Mononuclear cell (primary cell): ENCODE measurements around the gene DNASE2. TPM values are rescaled to one million over a fixed set of nuclear protein-coding genes. Genes with fewer than 3 reads are reported as not detected.
A peak's percentile ranks its signal among the peaks of the same experiment; 100 is the strongest.

Source experiments
- H3K27me3 ChIP-seq: 2 replicates; pipeline ENCODE4 v1.6.0; 2011; ENCODE audit warnings: low read length, control low read depth; ENCODE audit not compliant: insufficient read depth
- H3K4me1 ChIP-seq: 2 replicates; pipeline ENCODE4 v1.5.1; 2011; ENCODE audit warnings: mild to moderate bottlenecking, low read length, control low read depth; ENCODE audit not compliant: insufficient read depth
- H3K4me3 ChIP-seq: 2 replicates; pipeline ENCODE4 v1.5.1; 2011; ENCODE audit warnings: mild to moderate bottlenecking, low read length, moderate library complexity
- H3K9me3 ChIP-seq: 2 replicates; pipeline ENCODE4 v1.5.1; 2011; ENCODE audit warnings: low read depth, mild to moderate bottlenecking, control low read depth, low read length
- total RNA-seq: library from RNA; depleted of rRNA; stranded (reverse); fragments of >200 nt; gene quantifications from one replicate; pipeline ENCODE4 v1.2.3, GENCODE V29; 2012

Gene DNASE2
- total RNA-seq, 1 donor: 17.2 TPM

DNA sequence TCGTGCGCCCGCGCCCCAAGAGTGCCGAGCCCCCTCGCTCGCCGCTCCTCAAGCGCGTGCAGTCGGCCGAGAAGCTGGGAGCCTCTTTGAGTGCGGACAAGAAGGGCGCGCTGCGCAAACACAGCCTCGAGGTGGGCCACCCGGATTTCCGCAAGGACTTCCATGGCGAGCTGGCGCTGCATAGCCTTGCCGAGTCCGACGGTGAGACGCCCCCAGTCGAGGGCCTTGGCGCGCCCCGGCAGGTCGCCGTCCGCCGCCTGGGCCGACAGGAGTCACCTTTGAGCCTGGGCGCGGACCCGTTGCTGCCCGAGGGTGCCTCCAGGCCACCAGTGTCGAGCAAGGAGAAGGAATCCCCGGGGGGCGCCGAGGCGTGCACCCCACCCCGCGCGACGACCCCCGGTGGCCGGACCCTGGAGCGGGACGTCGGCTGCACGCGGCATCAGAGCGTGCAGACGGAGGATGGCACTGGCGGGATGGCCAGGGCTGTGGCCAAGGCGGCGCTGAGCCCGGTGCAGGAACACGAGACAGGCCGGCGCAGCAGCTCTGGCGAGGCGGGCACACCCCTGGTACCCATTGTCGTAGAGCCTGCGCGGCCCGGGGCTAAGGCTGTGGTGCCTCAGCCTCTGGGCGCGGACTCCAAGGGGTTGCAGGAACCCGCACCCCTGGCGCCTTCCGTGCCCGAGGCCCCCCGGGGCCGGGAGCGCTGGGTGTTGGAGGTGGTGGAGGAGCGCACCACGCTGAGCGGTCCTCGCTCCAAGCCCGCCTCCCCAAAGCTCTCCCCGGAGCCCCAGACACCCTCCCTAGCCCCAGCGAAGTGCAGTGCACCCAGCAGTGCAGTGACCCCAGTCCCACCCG lies 7.1 kb downstream of the DNASE2 start:
- Histone ChIP-seq H3K4me3 (no peak overlapping the region), H3K4me1 (no peaks in the 10 kb centered on the region), H3K9me3 (no peaks in the 10 kb centered on the region), H3K27me3 (no peaks in the 10 kb centered on the region)

DNA sequence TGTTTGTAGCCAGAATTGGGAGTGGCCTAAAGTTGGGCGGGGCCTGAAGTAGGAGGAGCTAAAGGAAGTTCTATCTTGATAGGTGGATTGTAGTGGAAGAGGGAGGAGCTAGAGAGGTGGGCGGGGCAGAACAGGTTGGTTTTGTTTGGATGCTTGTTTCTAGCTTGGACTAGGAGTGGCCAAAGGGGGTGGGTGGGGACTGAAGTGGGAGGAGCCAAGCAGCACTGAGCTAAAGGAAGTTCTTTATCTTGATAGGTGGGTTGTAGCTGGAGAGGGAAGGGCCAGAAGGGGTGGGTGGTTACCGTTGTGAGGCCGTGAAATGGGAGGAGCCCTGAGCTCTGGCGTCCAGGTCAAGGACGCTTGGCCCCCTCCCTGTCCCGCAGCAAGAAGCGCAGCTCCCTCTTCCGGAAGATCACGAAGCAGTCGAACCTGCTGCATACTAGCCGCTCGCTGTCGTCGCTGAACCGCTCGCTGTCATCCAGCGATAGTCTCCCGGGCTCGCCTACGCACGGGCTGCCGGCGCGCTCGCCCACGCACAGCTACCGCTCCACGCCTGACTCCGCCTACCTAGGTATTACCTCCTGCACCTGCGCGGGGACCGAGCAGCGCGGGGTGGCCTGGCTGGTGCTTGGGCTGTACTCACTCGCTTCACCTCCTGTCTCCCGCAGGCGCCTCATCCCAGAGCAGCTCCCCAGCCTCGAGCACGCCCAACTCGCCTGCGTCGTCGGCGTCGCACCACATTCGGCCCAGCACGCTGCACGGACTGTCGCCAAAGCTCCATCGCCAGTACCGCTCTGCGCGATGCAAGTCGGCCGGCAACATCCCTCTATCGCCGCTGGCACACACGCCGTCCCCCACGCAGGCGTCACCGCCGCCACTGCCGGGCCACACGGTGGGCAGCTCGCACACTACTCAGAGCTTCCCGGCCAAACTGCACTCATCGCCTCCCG lies 8.0 kb downstream of the DNASE2 start:
- no peak overlapping the region for H3K4me3 ChIP-seq
- no peaks in the 10 kb centered on the region for H3K4me1 ChIP-seq
- no peaks in the 10 kb centered on the region for H3K27me3 ChIP-seq
- H3K9me3 ChIP-seq: no peaks in the 10 kb centered on the region

- Histone ChIP-seq H3K9me3 (no peaks in the 10 kb centered on the region), H3K4me1 (peaks cover 8% of the 10 kb centered on the region), H3K27me3 (no peaks in the 10 kb centered on the region), H3K4me3 (no peak overlapping the region)
Measured at GRCh38 chr19:12872255-12872654, 9.0 kb downstream of the DNASE2 start.

- Histone ChIP-seq H3K27me3 (no peaks in the 10 kb centered on the region), H3K4me3 (no peak overlapping the region), H3K9me3 (no peaks in the 10 kb centered on the region), H3K4me1 (peaks cover 11% of the 10 kb centered on the region)
Measured at GRCh38 chr19:12871681-12872080, 9.6 kb downstream of the DNASE2 start.

- Histone ChIP-seq H3K27me3 (no peaks in the 10 kb centered on the region), H3K4me1 (peaks cover 11% of the 10 kb centered on the region), H3K9me3 (no peaks in the 10 kb centered on the region), H3K4me3 (no peak overlapping the region)
Measured at GRCh38 chr19:12868540-12869112, 12.6 kb downstream of the DNASE2 start.

DNA sequence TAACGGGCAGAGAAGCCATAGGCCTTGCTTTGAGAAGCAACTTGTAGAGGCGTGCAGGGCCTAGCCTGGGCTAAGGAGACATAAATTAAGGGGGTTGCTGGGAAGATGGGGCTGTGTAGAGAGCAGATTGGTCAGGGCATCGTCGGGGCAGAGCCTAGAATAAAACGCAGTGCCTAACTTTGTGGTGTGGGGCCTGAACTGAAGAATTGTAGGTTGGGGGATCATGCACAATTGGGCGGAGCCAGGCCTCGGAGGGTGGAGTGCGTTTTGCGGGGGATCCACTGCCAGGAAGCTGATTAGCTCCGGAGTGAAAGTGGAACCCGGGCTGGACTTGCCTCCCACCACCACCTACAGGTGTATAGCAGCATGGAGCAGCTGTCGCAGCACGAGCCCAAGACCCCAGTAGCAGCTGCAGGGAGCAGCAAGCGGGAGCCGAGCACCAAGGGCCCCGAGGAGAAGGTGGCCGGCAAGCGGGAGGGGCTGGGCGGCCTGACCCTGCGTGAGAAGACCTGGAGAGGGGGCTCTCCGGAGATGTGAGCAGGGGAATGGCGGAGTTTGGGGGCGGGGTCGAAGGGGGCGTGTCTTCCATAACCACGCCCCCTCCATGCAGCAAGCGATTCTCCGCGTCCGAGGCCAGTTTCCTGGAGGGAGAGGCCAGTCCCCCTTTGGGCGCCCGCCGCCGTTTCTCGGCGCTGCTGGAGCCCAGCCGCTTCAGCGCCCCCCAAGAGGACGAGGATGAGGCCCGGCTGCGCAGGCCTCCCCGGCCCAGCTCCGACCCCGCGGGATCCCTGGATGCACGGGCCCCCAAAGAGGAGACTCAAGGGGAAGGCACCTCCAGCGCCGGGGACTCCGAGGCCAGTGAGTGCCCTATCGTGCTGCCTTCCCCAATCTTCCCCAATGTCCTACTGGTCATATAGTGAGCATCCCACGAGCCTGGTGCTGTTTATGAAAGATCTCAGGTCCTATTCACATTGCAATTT lies 13.8 kb downstream of the DNASE2 start:
- H3K4me3 ChIP-seq: peak overlapping the region; percentile 36
- no peaks in the 10 kb centered on the region for H3K27me3 ChIP-seq
- peaks cover 11% of the 10 kb centered on the region for H3K4me1 ChIP-seq
- H3K9me3 ChIP-seq: no peaks in the 10 kb centered on the region

DNA sequence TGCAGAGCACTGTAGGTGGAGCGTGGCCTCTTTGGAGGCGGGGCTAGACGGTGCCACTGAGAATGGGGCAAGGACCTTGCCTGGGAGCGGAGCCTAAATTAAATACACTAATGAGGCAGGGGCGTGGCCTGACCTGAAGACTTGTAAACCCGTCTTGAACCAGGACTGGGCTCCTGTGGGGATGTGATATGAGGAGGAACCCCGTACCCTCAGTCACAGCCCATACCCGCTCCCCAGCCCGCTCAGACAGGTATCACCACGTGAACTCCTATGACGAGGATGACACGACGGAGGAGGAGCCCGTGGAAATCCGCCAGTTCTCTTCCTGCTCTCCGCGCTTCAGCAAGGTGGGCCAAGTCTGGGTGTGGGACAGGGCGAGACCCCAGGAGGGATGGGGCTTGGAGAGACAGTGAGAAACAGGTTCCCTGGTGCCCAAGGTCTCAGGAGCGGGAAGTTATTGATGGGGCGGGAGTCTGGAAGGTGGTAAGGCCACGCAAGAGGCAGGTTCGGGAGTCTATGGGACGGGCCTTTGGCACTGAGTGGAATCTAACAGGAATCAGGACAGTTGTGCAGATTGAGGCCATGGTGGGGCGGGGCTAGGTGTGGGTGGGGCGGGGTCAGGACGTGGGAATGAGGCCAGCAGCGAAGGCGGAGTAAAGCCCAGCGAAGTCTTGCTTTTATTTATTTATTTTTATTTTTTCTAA lies 14.7 kb downstream of the DNASE2 start:
- H3K27me3 ChIP-seq: no peaks in the 10 kb centered on the region
- H3K4me1 ChIP-seq: peaks cover 11% of the 10 kb centered on the region
- H3K4me3 ChIP-seq: no peak overlapping the region
- no peaks in the 10 kb centered on the region for H3K9me3 ChIP-seq

DNA sequence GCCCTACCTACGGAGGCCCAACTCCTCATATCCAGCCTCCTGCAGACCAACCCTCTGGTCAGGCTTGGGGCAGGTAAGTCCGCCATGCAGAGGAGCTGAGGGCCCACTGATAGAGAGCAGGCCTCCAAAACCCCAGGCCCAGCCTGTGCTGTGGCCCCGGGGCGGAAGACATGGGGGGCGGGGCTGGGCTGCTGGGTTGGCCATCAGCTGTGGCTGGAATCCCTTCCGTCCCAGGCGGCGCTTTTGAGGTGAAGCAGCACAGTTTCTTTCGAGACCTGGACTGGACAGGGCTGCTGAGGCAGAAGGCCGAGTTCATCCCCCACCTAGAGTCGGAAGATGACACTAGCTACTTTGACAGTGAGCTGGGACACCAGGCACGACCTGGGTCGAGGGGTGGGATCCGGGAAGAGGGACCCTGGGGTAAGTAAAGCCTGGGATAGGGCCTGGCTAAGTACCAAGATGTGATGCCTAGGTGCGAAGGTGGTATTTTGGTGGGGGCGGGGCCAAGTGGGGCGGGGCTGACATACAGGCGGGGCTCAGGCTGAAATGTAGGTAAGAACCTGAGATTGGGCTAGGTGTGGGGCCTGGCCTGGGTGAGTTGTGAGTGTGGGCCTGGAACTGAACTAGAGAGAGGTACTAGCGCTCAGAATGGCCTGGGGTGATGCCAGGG lies 15.4 kb downstream of the DNASE2 start:
- H3K9me3 ChIP-seq: no peaks in the 10 kb centered on the region
- H3K27me3 ChIP-seq: no peaks in the 10 kb centered on the region
- no peak overlapping the region for H3K4me3 ChIP-seq
- H3K4me1 ChIP-seq: peaks cover 11% of the 10 kb centered on the region

DNA sequence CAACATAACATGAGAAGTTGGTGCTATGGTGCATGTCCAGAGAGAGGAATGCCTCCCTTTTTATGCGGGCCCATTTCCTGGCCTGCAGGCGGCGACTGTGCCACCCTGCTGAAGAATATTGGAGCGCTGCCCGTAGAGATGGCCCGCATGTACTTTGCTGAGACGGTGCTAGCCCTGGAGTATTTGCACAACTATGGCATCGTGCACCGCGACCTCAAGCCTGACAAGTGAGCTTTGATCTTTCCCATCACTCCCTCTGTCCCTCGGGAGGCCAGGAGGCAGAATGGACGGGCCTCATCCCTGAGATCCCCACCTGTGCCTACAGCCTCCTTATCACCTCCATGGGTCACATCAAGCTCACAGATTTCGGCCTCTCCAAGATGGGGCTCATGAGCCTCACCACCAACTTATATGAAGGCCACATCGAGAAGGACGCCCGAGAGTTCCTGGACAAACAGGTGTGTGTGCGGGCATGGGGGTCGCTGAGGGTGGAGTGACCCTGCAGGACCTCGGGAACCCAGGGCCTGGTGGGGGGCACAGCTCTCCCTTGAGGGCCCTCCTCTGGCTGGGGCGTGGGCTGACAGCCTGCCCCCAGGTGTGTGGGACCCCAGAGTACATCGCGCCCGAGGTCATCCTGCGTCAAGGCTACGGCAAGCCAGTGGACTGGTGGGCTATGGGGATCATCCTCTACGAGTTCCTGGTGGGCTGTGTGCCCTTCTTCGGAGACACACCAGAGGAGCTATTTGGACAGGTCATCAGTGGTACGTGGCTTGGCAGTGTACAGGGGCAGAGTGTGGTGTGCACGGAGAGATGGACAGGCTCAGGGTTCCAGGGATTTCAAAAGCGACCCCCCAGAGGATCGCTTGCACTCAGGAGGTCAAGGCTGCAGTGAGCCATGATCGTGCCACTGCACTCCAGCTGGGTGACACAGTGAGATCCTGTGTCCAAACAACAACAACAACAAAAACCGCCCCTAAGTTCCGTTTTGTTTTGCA lies 16.2 kb downstream of the DNASE2 start:
- no peaks in the 10 kb centered on the region for H3K27me3 ChIP-seq
- no peaks in the 10 kb centered on the region for H3K9me3 ChIP-seq
- H3K4me1 ChIP-seq: peaks cover 11% of the 10 kb centered on the region
- no peak overlapping the region for H3K4me3 ChIP-seq

DNA sequence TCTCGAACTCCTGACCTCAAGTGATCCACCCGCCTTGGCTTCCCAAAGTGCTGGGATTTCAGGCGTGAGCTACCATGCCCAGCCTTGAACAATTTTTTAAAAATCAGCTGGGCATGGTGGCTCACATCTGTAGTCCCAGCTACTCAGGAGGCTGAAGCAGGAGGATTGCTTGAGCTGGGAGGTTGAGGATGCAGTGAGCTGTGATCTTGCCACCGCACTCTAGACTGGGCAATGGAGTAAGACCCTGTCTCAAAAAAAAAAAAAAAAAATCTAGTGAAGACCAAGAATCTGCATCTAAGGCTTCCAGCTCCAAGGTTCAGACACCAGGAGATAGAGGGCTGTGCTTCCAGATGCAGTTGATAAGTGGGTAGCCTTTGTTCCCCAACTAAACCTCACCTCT lies 17.1 kb downstream of the DNASE2 start:
- Histone ChIP-seq H3K9me3 (no peaks in the 10 kb centered on the region), H3K4me3 (no peak overlapping the region), H3K4me1 (peaks cover 11% of the 10 kb centered on the region), H3K27me3 (no peaks in the 10 kb centered on the region)

DNA sequence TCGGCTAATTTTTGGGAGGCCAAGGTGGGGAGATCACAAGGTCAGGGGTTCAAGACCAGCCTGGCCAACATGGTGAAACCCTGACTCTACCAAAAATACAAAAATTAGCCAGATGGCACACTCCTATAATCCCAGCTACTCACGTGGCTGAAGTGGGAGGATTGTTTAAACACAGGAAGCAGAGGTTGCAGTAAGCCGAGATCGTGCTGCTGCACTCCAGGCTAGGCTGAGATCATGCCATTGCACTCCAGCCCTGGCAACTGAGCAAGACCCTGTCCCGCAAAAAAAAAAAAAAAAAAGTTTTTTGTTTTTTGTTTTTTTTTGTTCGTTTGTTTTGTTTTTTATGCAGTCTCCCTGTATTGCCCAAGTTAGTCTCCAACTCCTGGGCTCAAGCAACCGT lies 21.7 kb downstream of the DNASE2 start:
- Histone ChIP-seq H3K9me3 (no peaks in the 10 kb centered on the region), H3K4me1 (no peaks in the 10 kb centered on the region), H3K4me3 (no peak overlapping the region)

DNA sequence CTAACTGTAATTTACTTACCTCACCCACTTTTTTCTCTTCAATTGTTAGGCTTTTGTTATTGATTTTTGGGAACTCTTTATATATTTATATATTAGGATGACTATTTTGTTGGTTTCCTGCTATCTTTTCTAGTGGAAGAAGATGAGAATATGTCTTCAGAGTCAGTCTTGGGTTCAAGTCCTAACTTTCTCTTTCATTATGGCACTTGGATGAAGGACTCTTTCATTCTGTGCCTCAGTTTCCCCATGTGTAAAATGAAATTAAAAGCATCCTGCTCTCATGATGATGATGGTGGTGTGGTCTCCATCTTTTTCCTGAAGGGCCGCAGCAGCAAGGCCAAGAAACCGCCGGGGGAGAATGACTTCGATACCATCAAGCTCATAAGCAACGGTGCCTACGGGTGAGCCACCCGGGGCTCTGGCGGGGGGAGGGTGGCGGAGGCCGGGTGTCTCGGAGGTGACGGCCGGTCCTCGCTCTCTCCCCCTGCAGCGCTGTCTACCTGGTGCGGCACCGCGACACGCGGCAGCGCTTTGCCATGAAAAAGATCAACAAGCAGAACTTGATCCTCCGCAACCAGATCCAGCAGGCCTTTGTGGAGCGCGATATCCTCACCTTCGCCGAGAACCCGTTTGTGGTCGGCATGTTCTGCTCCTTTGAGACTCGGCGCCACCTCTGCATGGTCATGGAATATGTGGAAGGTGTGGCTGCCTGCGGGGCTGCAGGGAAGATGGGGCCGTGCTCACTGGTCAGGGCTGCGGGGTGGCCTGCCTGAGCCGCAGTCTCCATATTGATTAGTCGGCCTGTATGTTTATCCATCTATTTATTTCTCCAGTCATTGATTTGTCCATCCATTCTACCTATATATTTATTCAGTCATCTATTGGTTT lies 23.0 kb downstream of the DNASE2 start:
- Histone ChIP-seq H3K27me3 (no peaks in the 10 kb centered on the region), H3K9me3 (no peaks in the 10 kb centered on the region), H3K4me3 (no peak overlapping the region), H3K4me1 (no peaks in the 10 kb centered on the region)

More for the DNA sequence above, 21.7 kb downstream of the DNASE2 start:
- H3K27me3 ChIP-seq: no peaks in the 10 kb centered on the region
